ENCODE results near the gene LY9. TPM values are rescaled to one million over a fixed set of nuclear protein-coding genes. Genes with fewer than 3 reads are reported as not detected.
"Not testable (repeated sequence)": the region's sequence is repeated elsewhere in the genome, so short reads cannot be mapped to it uniquely, and the experiment has no call there.

The LY9 gene
- polyA plus RNA-seq, 4 donors = 0.45 to 3.8 (median 1.1) TPM

- peaks cover 4 to 22% (median 4%) of the 10 kb centered on the region in 3 donors for H3K4me1 ChIP-seq (ENCODE audit: control insufficient read depth in 3 of 3, insufficient read depth in 2 of 3, low read depth in 1 of 3, low read length in 2 of 3)
- 53 to 75% (median 62%) methylated on average over 5 of the region's 5 CpGs for WGBS, 3 donors
- H3K9me3 ChIP-seq (ENCODE audit: control insufficient read depth in 2 of 2, insufficient read depth in 1 of 2, low read depth in 1 of 2, low read length in 1 of 2) = no peaks in the 10 kb centered on the region
- no peaks in the 10 kb centered on the region for H3K27me3 ChIP-seq (ENCODE audit: control insufficient read depth in 3 of 3, insufficient read depth in 3 of 3, low read length in 3 of 3)
- FAIRE-seq (no peak), DNase-seq (peak; percentile 46 to 73)
- H3K4me3 ChIP-seq (ENCODE audit: low read depth in 1 of 3, low read length in 3 of 3) = no peak overlapping the region
- H3K27ac ChIP-seq (ENCODE audit: low read depth in 1 of 3, low read length in 2 of 3) = peak overlapping the region in 1 of 3 donors; percentile 52
- no peaks in the 10 kb centered on the region for H3K36me3 ChIP-seq (ENCODE audit: control insufficient read depth in 3 of 3, insufficient read depth in 2 of 3, low read depth in 1 of 3, low read length in 3 of 3)
Measured at GRCh38 chr1:160865337-160865736, 69.4 kb downstream of the LY9 start.

GRCh38 chr1:160866001-160866694, 70.2 kb downstream of the LY9 start:
- Histone ChIP-seq H3K4me3 (ENCODE audit: low read depth in 1 of 3, low read length in 3 of 3) (no peak overlapping the region), H3K27me3 (ENCODE audit: control insufficient read depth in 3 of 3, insufficient read depth in 3 of 3, low read length in 3 of 3) (no peaks in the 10 kb centered on the region), H3K9me3 (ENCODE audit: control insufficient read depth in 2 of 2, insufficient read depth in 1 of 2, low read depth in 1 of 2, low read length in 1 of 2) (no peaks in the 10 kb centered on the region), H3K4me1 (ENCODE audit: control insufficient read depth in 3 of 3, insufficient read depth in 2 of 3, low read depth in 1 of 3, low read length in 2 of 3) (peaks cover 4 to 22% (median 4%) of the 10 kb centered on the region in 3 donors), H3K27ac (ENCODE audit: low read depth in 1 of 3, low read length in 2 of 3) (peak overlapping the region in 1 of 3 donors; percentile 52), H3K36me3 (ENCODE audit: control insufficient read depth in 3 of 3, insufficient read depth in 2 of 3, low read depth in 1 of 3, low read length in 3 of 3) (no peaks in the 10 kb centered on the region)
- DNase-seq (peak; percentile 71 to 76), FAIRE-seq (no peak)

GRCh38 chr1:160866695-160867260, 70.8 kb downstream of the LY9 start:
- H3K9me3 ChIP-seq (ENCODE audit: control insufficient read depth in 2 of 2, insufficient read depth in 1 of 2, low read depth in 1 of 2, low read length in 1 of 2) = no peaks in the 10 kb centered on the region
- H3K27me3 ChIP-seq (ENCODE audit: control insufficient read depth in 3 of 3, insufficient read depth in 3 of 3, low read length in 3 of 3) = no peaks in the 10 kb centered on the region
- no peak overlapping the region for H3K4me3 ChIP-seq (ENCODE audit: low read depth in 1 of 3, low read length in 3 of 3)
- DNase-seq (peak in 1 of 2 donors; percentile 52), FAIRE-seq (no peak)
- 58 to 74% (median 70%) methylated on average over 6 of the region's 6 CpGs for WGBS, 3 donors
- peak overlapping the region in 1 of 3 donors; percentile 32 for H3K27ac ChIP-seq (ENCODE audit: low read depth in 1 of 3, low read length in 2 of 3)
- H3K36me3 ChIP-seq (ENCODE audit: control insufficient read depth in 3 of 3, insufficient read depth in 2 of 3, low read depth in 1 of 3, low read length in 3 of 3) = no peaks in the 10 kb centered on the region
- H3K4me1 ChIP-seq (ENCODE audit: control insufficient read depth in 3 of 3, insufficient read depth in 2 of 3, low read depth in 1 of 3, low read length in 2 of 3) = peaks cover 4 to 22% (median 4%) of the 10 kb centered on the region in 3 donors

- not testable (repeated sequence) for H3K27me3 ChIP-seq (ENCODE audit: control insufficient read depth in 3 of 3, insufficient read depth in 3 of 3, low read length in 3 of 3); H3K4me3 ChIP-seq (ENCODE audit: low read depth in 1 of 3, low read length in 3 of 3); H3K9me3 ChIP-seq (ENCODE audit: control insufficient read depth in 2 of 2, insufficient read depth in 1 of 2, low read depth in 1 of 2, low read length in 1 of 2); DNase-seq; FAIRE-seq; H3K36me3 ChIP-seq (ENCODE audit: control insufficient read depth in 3 of 3, insufficient read depth in 2 of 3, low read depth in 1 of 3, low read length in 3 of 3)
- Histone ChIP-seq H3K27ac (ENCODE audit: low read depth in 1 of 3, low read length in 2 of 3) (peak overlapping the region in 1 of 3 donors; percentile 8), H3K4me1 (ENCODE audit: control insufficient read depth in 3 of 3, insufficient read depth in 2 of 3, low read depth in 1 of 3, low read length in 2 of 3) (peaks cover 4 to 19% (median 4%) of the 10 kb centered on the region in 3 donors)
- 56 to 65% (median 60%) methylated on average over 4 of the region's 4 CpGs for WGBS, 3 donors
Measured at GRCh38 chr1:160867651-160868050, 71.7 kb downstream of the LY9 start.

GRCh38 chr1:160868141-160868540, 72.2 kb downstream of the LY9 start:
- FAIRE-seq (no peak), DNase-seq (no peak)
- Histone ChIP-seq H3K4me3 (ENCODE audit: low read depth in 1 of 3, low read length in 3 of 3) (no peak overlapping the region), H3K36me3 (ENCODE audit: control insufficient read depth in 3 of 3, insufficient read depth in 2 of 3, low read depth in 1 of 3, low read length in 3 of 3) (no peaks in the 10 kb centered on the region), H3K27me3 (ENCODE audit: control insufficient read depth in 3 of 3, insufficient read depth in 3 of 3, low read length in 3 of 3) (no peaks in the 10 kb centered on the region), H3K4me1 (ENCODE audit: control insufficient read depth in 3 of 3, insufficient read depth in 2 of 3, low read depth in 1 of 3, low read length in 2 of 3) (peaks cover 4 to 19% (median 4%) of the 10 kb centered on the region in 3 donors), H3K9me3 (ENCODE audit: control insufficient read depth in 2 of 2, insufficient read depth in 1 of 2, low read depth in 1 of 2, low read length in 1 of 2) (no peaks in the 10 kb centered on the region), H3K27ac (ENCODE audit: low read depth in 1 of 3, low read length in 2 of 3) (peak overlapping the region in 1 of 3 donors; percentile 8)
- WGBS, 3 donors = 69 to 79% (median 78%) methylated on average over 3 of the region's 3 CpGs

- peaks cover 0 to 17% (median 0%) of the 10 kb centered on the region in 3 donors for H3K4me1 ChIP-seq (ENCODE audit: control insufficient read depth in 3 of 3, insufficient read depth in 2 of 3, low read depth in 1 of 3, low read length in 2 of 3)
- WGBS, 3 donors = 20 to 51% (median 34%) methylated on average over 3 of the region's 3 CpGs
- no peaks in the 10 kb centered on the region for H3K9me3 ChIP-seq (ENCODE audit: control insufficient read depth in 2 of 2, insufficient read depth in 1 of 2, low read depth in 1 of 2, low read length in 1 of 2)
- FAIRE-seq (no peak), DNase-seq (no peak)
- H3K4me3 ChIP-seq (ENCODE audit: low read depth in 1 of 3, low read length in 3 of 3) = no peak overlapping the region
- H3K27ac ChIP-seq (ENCODE audit: low read depth in 1 of 3, low read length in 2 of 3) = no peak overlapping the region
- H3K27me3 ChIP-seq (ENCODE audit: control insufficient read depth in 3 of 3, insufficient read depth in 3 of 3, low read length in 3 of 3) = no peaks in the 10 kb centered on the region
- no peaks in the 10 kb centered on the region for H3K36me3 ChIP-seq (ENCODE audit: control insufficient read depth in 3 of 3, insufficient read depth in 2 of 3, low read depth in 1 of 3, low read length in 3 of 3)
Measured at GRCh38 chr1:160874935-160875334, 79.0 kb downstream of the LY9 start.

GRCh38 chr1:160875591-160875990, 79.6 kb downstream of the LY9 start:
- not testable (repeated sequence) for H3K4me3 ChIP-seq (ENCODE audit: low read depth in 1 of 3, low read length in 3 of 3); H3K36me3 ChIP-seq (ENCODE audit: control insufficient read depth in 3 of 3, insufficient read depth in 2 of 3, low read depth in 1 of 3, low read length in 3 of 3); DNase-seq; H3K27me3 ChIP-seq (ENCODE audit: control insufficient read depth in 3 of 3, insufficient read depth in 3 of 3, low read length in 3 of 3); H3K9me3 ChIP-seq (ENCODE audit: control insufficient read depth in 2 of 2, insufficient read depth in 1 of 2, low read depth in 1 of 2, low read length in 1 of 2); FAIRE-seq; H3K27ac ChIP-seq (ENCODE audit: low read depth in 1 of 3, low read length in 2 of 3)
- WGBS, 3 donors = 68 to 76% (median 71%) methylated on average over 4 of the region's 4 CpGs
- peaks cover 0 to 17% (median 0%) of the 10 kb centered on the region in 3 donors for H3K4me1 ChIP-seq (ENCODE audit: control insufficient read depth in 3 of 3, insufficient read depth in 2 of 3, low read depth in 1 of 3, low read length in 2 of 3)

GRCh38 chr1:160876311-160876710, 80.3 kb downstream of the LY9 start:
- FAIRE-seq = no peak

More at GRCh38 chr1:160876311-160876710, 80.3 kb downstream of the LY9 start:
- Histone ChIP-seq H3K36me3 (ENCODE audit: control insufficient read depth in 3 of 3, insufficient read depth in 2 of 3, low read depth in 1 of 3, low read length in 3 of 3) (no peaks in the 10 kb centered on the region), H3K27ac (ENCODE audit: low read depth in 1 of 3, low read length in 2 of 3) (no peak overlapping the region), H3K4me3 (ENCODE audit: low read depth in 1 of 3, low read length in 3 of 3) (no peak overlapping the region), H3K4me1 (ENCODE audit: control insufficient read depth in 3 of 3, insufficient read depth in 2 of 3, low read depth in 1 of 3, low read length in 2 of 3) (peaks cover 0 to 17% (median 0%) of the 10 kb centered on the region in 3 donors), H3K27me3 (ENCODE audit: control insufficient read depth in 3 of 3, insufficient read depth in 3 of 3, low read length in 3 of 3) (no peaks in the 10 kb centered on the region), H3K9me3 (ENCODE audit: control insufficient read depth in 2 of 2, insufficient read depth in 1 of 2, low read depth in 1 of 2, low read length in 1 of 2) (no peaks in the 10 kb centered on the region)
- DNase-seq = no peak
- WGBS, 3 donors = 80% methylated on average over 5 of the region's 5 CpGs

Data from small intestine (tissue), 7 donors.